Panc1 (cell line): Measurements from ENCODE around the gene ATOSA. TPM values are rescaled to one million over a fixed set of nuclear protein-coding genes. Genes with fewer than 3 reads are reported as not detected.

Experiments used
- ATAC-seq: fragments of 200-7000 bp; cut with Tn5 transposase; 2 replicates; pipeline ENCODE4 v1.9.1; 2020; ENCODE audit warnings: mild to moderate bottlenecking, moderate library complexity
- BruUV-seq: library from RNA; stranded (reverse); fragments of 400-500 nt; replicated peaks from 2 replicates; lab custom pipeline; 2021; lab: Mats Ljungman, UMichigan
- CTCF ChIA-PET: fragments of 300-600 bp; sonication (Branson Sonifier 250); formaldehyde crosslinking; loops from one replicate; lab custom pipeline; 2022; ENCODE audit warnings: antibody characterized with exemption; lab: Charles Lee
- POLR2A ChIA-PET: fragments of 300-600 bp; sonication (Branson Sonifier 250); formaldehyde crosslinking; loops from one replicate; lab custom pipeline; 2022; ENCODE audit warnings: antibody characterized with exemption; lab: Charles Lee
- DNase-seq: peaks from one replicate; pipeline ENCODE4 v3.0.0-alpha.2; 2010; ENCODE audit warnings: low read depth, low spot score
- H3K27ac ChIP-seq: 2 replicates; pipeline ENCODE4 v1.5.1; 2011; ENCODE audit warnings: mild to moderate bottlenecking, low read length, inconsistent platforms
- H3K27me3 ChIP-seq: fragments of 200-500 bp; sonication (Bioruptor generic); 2 replicates; pipeline ENCODE4 v1.6.0; 2014; ENCODE audit warnings: low read length, inconsistent platforms; ENCODE audit not compliant: control insufficient read depth, insufficient read depth
- H3K36me3 ChIP-seq: fragments of 200-500 bp; sonication (Bioruptor generic); 2 replicates; pipeline ENCODE4 v1.5.1; 2014; ENCODE audit warnings: inconsistent platforms, mild to moderate bottlenecking, low read length, moderate library complexity; ENCODE audit not compliant: control insufficient read depth, insufficient read depth
- H3K4me1 ChIP-seq: 2 replicates; pipeline ENCODE4 v1.5.1; 2011; ENCODE audit warnings: inconsistent platforms, mild to moderate bottlenecking, low read length, moderate library complexity; ENCODE audit not compliant: control insufficient read depth, insufficient read depth
- H3K4me3 ChIP-seq, 2 experiments: 2 replicates each; pipeline ENCODE4 v1.5.1; 2011 to 2012; ENCODE audit warnings: low read depth in 2 of 2, low read length in 2 of 2, mild to moderate bottlenecking in 2 of 2, inconsistent platforms in 1 of 2, moderate library complexity in 1 of 2
- H3K9me3 ChIP-seq: fragments of 200-500 bp; sonication (Bioruptor generic); 2 replicates; pipeline ENCODE4 v1.5.1; 2014; ENCODE audit warnings: low read depth, mild to moderate bottlenecking, inconsistent platforms, low read length, moderate library complexity; ENCODE audit not compliant: control insufficient read depth, insufficient read depth
- POLR2AphosphoS5 ChIP-seq: IDR thresholded peaks from 2 replicates; pipeline ENCODE4 v1.6.1; 2012; ENCODE audit warnings: mild to moderate bottlenecking, low read depth, low read length, moderate library complexity
- SIN3A ChIP-seq: IDR thresholded peaks from 2 replicates; pipeline ENCODE4 v1.6.1; 2012; ENCODE audit warnings: low read depth, mild to moderate bottlenecking, low read length, moderate library complexity, borderline replicate concordance; ENCODE audit not compliant: insufficient read depth
- TCF7L2 ChIP-seq: IDR thresholded peaks from 2 replicates; pipeline ENCODE4 v1.6.1; 2011; ENCODE audit warnings: mild to moderate bottlenecking, low read depth, low read length, inconsistent platforms
- in situ Hi-C: cut with HindIII; loops from 2 replicates; pipeline ENCODE4 v1.10.0; 2016; ENCODE audit warnings: low sequenced_read_pairs, low pct_unique_long_range_greater_than_20kb
- intact Hi-C: fragments of 100-400 bp; cut with micrococcal nuclease; formaldehyde crosslinking; loops from one replicate; pipeline ENCODE4 v1.10.0; 2022; ENCODE audit not compliant: unreplicated experiment
- total RNA-seq: library from RNA; stranded (reverse); gene quantifications from one replicate; pipeline ENCODE4 v1.2.1, GENCODE V29; 2021; ENCODE audit not compliant: unreplicated experiment
- TF ChIP-seq, protein P1 (sequence below): fragments of 450-650 bp; IDR thresholded peaks from 2 replicates; pipeline ENCODE4 v1.5.1; 2017; ENCODE audit warnings: mild to moderate bottlenecking
- TF ChIP-seq, protein P2 (sequence below), 2 experiments: IDR thresholded peaks; 2 replicates each; pipeline ENCODE4 v1.6.1; 2011 to 2012; ENCODE audit warnings: low read depth in 2 of 2, control low read depth in 1 of 2, low read length in 1 of 2, mild to moderate bottlenecking in 1 of 2, moderate library complexity in 1 of 2; ENCODE audit not compliant: insufficient read depth in 1 of 2

Gene ATOSA
- total RNA-seq, 1 experiment from 2014 or later: 18.5 TPM

DNA sequence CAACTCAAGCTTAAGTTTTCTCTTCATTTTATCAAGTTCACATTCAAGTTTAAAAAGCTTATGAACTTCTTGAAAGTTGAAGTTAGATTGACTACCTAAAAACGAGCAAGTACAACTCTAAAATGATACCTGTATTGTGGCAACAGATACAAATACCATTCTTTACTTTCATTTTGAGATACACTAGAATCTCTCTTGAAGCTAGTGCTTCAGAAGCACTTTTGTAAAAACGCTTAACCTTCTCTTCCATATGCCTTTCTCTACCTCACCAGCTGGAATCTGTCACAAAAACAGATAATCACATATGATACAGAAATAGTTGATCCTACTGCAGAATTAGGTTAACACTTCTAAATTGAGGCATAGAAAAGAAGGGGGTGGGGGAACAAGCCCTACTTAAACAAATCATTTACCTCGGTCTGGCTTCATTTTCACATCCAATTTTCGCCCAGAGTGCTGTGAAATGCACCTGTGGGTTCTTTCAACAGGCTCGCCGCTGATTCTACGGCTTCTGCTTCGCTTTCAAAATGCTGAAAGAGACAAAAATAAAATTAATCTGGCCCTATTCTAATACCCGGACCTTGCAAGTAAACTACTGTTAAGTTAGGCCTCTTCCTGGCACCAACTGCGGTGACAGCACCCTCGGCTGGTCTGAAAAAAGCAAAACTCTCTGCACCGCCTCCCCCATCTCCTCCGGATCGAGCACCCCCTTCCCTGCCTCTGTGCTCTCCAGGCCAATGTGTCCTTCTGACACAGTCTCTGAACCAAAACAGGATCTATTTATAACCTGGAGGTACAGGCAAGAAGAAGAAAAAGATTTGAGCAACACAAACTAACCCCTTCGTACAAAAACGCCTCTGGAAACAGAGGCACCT is 1.4 kb downstream of the ATOSA start:
- ChIA-PET CTCF (no interaction called here), POLR2A (no interaction called here)
- DNase-seq (peak; percentile 60), ATAC-seq (peak; percentile 70)
- TF ChIP-seq, protein P1, sequence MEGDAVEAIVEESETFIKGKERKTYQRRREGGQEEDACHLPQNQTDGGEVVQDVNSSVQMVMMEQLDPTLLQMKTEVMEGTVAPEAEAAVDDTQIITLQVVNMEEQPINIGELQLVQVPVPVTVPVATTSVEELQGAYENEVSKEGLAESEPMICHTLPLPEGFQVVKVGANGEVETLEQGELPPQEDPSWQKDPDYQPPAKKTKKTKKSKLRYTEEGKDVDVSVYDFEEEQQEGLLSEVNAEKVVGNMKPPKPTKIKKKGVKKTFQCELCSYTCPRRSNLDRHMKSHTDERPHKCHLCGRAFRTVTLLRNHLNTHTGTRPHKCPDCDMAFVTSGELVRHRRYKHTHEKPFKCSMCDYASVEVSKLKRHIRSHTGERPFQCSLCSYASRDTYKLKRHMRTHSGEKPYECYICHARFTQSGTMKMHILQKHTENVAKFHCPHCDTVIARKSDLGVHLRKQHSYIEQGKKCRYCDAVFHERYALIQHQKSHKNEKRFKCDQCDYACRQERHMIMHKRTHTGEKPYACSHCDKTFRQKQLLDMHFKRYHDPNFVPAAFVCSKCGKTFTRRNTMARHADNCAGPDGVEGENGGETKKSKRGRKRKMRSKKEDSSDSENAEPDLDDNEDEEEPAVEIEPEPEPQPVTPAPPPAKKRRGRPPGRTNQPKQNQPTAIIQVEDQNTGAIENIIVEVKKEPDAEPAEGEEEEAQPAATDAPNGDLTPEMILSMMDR: peak; percentile 58
- TF ChIP-seq TCF7L2: no peak
- H3K9me3 ChIP-seq: no peaks in the 10 kb centered on the region
- in situ Hi-C loops: no loop called here
- H3K4me3 ChIP-seq: peak overlapping the region; percentile 75 to 84
- no peaks in the 10 kb centered on the region; the same call in 1 of the 2 replicates for H3K36me3 ChIP-seq
- intact Hi-C loops: loop anchor here (5.0 kb wide), 1 partner anchor 111 kb away; the partner anchor contains the start of gene ARPP19
- peak overlapping the region; percentile 79 for H3K27ac ChIP-seq
- H3K27me3 ChIP-seq: no peaks in the 10 kb centered on the region; the same call in 1 of the 2 replicates
- peaks cover 18% of the 10 kb centered on the region; the same call in 1 of the 2 replicates for H3K4me1 ChIP-seq
- no TSS peak for BruUV-seq

DNA sequence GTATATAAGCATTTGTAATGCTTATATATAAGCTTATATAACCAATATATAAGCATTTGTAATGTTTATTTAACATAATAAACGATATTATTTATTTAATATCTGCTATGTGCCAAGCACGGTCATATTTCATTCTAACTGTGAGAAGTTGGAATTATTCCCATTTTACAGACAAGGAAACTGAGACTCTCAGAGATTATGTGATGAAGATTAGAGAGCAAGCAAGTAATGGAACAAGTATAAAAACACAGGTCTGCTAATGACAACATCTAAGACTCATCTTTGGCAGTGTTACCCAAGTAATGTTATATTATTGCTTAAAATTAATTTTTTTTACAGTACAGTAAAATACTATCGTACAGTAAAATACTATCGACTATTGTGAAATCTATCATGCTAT is 4.4 kb downstream of the ATOSA start:
- H3K27me3 ChIP-seq: no peaks in the 10 kb centered on the region
- BruUV-seq: no TSS peak
- peaks cover 14% of the 10 kb centered on the region; the same call in 1 of the 2 replicates for H3K4me1 ChIP-seq
- intact Hi-C loops: loop anchor here (5.0 kb wide), 1 partner anchor 108 kb away; the partner anchor contains the start of gene ARPP19
- ChIA-PET CTCF (no interaction called here), POLR2A (no interaction called here)
- no peaks in the 10 kb centered on the region; the same call in 1 of the 2 replicates for H3K36me3 ChIP-seq
- peak overlapping the region; percentile 79 for H3K27ac ChIP-seq
- ATAC-seq: no peak
- no peaks in the 10 kb centered on the region for H3K9me3 ChIP-seq
- TF ChIP-seq, protein P2, sequence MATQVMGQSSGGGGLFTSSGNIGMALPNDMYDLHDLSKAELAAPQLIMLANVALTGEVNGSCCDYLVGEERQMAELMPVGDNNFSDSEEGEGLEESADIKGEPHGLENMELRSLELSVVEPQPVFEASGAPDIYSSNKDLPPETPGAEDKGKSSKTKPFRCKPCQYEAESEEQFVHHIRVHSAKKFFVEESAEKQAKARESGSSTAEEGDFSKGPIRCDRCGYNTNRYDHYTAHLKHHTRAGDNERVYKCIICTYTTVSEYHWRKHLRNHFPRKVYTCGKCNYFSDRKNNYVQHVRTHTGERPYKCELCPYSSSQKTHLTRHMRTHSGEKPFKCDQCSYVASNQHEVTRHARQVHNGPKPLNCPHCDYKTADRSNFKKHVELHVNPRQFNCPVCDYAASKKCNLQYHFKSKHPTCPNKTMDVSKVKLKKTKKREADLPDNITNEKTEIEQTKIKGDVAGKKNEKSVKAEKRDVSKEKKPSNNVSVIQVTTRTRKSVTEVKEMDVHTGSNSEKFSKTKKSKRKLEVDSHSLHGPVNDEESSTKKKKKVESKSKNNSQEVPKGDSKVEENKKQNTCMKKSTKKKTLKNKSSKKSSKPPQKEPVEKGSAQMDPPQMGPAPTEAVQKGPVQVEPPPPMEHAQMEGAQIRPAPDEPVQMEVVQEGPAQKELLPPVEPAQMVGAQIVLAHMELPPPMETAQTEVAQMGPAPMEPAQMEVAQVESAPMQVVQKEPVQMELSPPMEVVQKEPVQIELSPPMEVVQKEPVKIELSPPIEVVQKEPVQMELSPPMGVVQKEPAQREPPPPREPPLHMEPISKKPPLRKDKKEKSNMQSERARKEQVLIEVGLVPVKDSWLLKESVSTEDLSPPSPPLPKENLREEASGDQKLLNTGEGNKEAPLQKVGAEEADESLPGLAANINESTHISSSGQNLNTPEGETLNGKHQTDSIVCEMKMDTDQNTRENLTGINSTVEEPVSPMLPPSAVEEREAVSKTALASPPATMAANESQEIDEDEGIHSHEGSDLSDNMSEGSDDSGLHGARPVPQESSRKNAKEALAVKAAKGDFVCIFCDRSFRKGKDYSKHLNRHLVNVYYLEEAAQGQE (IDR thresholded peaks at IDR 0.05; ENCODE audit: insufficient read depth in 1 of 2, low read depth in 2 of 2, low read length in 1 of 2): no peak
- TF ChIP-seq TCF7L2 (no peak), SIN3A (no peak), POLR2AphosphoS5 (no peak)
- TF ChIP-seq, protein P1: no peak
- DNase-seq: no peak
- H3K4me3 ChIP-seq: peak overlapping the region in 1 of 2 experiments; percentile 75; a peak in 3 of 4 replicates
- in situ Hi-C loops: no loop called here
